Lower leg skin (tissue), 3 donors: Measurements from ENCODE around the gene WASHC1.
"Not testable (repeated sequence)": the region's sequence is repeated elsewhere in the genome, so short reads cannot be mapped to it uniquely, and the experiment has no call there.

Experiments used
- POLR2A ChIP-seq, 2 donors: fragments of 450-650 bp; IDR thresholded peaks; one replicate each; pipeline ENCODE4 v1.6.1; 2016 to 2017; ENCODE audit warnings: antibody characterized with exemption in 2 of 2, mild to moderate bottlenecking in 1 of 2, moderate library complexity in 1 of 2
- TF ChIP-seq, protein P1 (sequence below), 3 donors: fragments of 450-650 bp; IDR thresholded peaks; one replicate each; pipeline ENCODE4 v1.5.1; 2016; ENCODE audit warnings: antibody characterized with exemption in 3 of 3, mild to moderate bottlenecking in 3 of 3, moderate library complexity in 2 of 3

DNA sequence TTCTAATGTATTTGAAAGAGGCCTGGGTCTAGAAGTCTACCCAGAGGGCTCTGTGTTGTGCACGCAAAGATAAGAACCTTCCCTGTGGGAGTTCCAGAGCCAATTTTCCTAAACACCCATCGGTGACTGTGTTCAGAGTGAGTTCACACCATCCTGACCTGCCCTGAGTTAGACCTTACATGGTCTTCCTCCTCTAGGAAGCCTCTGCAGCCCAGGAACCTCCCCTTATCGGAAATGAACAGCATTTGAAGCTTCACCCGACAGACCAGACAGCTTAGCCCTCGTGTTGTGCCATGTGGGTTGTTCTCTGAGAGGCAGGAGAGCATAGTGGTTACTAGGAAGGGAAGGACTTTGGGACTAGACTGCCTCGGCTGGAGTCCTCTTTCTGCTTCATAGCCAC, 3.1 kb upstream of the WASHC1 start:
- TF ChIP-seq, protein P1, sequence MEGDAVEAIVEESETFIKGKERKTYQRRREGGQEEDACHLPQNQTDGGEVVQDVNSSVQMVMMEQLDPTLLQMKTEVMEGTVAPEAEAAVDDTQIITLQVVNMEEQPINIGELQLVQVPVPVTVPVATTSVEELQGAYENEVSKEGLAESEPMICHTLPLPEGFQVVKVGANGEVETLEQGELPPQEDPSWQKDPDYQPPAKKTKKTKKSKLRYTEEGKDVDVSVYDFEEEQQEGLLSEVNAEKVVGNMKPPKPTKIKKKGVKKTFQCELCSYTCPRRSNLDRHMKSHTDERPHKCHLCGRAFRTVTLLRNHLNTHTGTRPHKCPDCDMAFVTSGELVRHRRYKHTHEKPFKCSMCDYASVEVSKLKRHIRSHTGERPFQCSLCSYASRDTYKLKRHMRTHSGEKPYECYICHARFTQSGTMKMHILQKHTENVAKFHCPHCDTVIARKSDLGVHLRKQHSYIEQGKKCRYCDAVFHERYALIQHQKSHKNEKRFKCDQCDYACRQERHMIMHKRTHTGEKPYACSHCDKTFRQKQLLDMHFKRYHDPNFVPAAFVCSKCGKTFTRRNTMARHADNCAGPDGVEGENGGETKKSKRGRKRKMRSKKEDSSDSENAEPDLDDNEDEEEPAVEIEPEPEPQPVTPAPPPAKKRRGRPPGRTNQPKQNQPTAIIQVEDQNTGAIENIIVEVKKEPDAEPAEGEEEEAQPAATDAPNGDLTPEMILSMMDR (IDR thresholded peaks at IDR 0.05), result not testable (repeated sequence)
- not testable (repeated sequence) for TF ChIP-seq POLR2A (IDR thresholded peaks at IDR 0.05)
